ENCODE data around the gene DUSP2.

The DUSP2 gene

GRCh38 chr2:96098900-96099590 is 46.2 kb downstream of the DUSP2 start:
- no peak for DNase-seq

DNA sequence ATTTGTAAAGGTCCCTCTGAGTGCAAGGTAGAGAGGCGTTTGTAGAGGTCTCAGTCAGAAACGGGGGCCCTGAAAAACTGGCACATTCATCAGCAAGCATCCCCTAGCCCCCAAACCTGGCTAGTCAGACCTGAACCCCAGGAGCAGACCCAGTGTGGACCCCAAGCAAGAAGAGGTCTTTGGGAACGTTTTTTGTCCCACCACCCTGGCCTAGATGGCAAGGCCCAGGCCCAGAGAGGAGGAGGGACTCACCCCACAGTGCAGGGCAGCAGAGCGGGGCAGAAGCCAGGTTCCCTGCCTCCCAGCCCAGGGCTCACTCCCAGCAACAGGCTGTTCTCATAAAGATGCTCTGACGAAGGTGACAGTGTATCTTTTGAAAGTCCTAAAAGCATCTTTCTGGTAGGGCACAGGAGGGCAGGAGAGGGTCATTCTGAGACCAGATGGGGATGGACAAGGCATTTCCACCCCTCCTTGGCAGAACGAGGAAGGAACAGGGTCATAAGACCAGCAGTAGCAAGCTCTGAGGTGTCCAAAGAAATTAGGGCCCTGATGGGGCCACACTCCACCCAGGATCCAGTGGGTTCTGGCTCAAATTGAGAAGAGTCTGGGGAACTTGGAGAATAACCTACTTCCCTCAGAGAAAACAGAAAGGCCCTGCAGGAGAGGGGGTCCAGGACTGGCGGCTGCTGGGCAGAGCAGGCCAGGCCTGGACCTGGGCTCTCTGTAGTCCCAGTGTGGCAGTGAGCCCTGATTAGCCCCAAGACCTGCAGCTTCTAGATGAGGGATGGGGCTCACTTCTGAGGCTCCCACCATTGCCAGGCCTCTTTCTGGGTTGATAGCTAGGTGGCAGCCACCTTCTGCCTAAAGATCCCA is 47.1 kb downstream of the DUSP2 start:
- no peak for DNase-seq

DNA sequence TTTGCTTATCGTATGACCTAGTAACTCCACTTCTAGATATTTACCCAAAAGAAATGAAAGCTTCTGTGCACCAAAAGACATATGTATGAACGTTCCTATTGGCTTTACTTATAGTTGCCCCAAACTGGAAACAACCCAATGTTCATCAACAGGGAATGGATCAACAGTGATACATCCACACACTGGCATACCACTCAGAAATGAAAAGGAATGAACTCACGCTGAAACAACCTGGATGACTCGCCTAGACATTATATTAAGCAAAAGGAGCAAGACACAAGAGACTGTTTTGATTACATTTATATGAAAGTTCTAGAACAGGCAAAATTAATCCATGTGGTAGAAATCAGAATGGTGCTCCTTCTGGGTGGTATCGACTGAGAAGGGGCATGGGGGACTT is 47.8 kb downstream of the DUSP2 start:
- no peak for DNase-seq

DNA sequence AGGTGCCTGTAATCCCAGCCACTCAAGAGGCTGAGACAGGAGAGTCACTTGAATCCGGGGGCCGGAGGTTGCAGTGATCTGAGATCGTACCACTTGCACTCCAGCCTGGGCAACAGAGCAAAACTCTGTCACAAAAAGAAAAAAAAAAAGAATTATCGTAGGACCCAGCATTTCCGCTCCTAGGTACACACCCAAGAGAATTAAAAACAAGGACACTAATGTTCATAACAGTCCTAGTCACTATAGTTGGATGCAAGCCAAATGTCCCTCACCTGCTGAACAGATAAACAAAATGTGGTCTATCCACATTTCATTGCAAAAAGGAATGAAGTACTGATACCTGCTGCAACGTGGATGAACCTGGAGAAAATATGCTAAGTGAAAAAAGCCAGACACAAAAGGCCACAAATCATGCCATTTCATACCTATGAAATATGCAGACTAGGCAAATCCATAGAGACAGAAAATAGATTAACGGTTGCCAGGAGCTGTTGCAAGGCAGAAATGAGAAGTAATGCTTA is 50.1 kb downstream of the DUSP2 start:
- peak in 2 of 3 experiments; percentile 19 to 59 for DNase-seq

DNA sequence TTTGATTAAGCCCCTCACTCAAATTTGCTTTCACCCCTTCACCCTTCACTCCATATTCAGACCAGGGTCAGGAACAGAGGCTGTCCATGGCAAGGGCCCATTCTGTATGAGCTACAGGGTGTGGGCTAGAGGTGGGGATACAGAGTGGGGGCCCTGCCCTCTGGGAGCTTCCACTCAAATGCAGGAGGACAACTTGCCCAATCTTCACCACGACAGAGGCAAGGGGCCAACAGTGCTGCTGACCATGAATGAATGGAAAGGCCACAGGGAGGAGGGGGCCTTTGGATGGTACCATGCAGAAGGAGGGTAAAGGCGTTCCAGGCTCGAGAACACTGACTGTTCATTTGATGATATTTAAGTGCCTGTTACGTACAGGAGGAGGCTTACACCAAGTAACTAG is 51.7 kb downstream of the DUSP2 start:
- no peak for DNase-seq

Data from NCI-H1417 (cell line).